ENCODE results near the gene NMUR2.

Gene NMUR2

GRCh38 chr5:152367554-152367953, 37.5 kb downstream of the NMUR2 start:
- no peak for DNase-seq

- DNase-seq: no peak
Observed at GRCh38 chr5:152366716-152367115, 38.4 kb downstream of the NMUR2 start.

GRCh38 chr5:152364899-152365298, 40.2 kb downstream of the NMUR2 start:
- no peak for DNase-seq

- DNase-seq: no peak
Observed at GRCh38 chr5:152364172-152364571, 40.9 kb downstream of the NMUR2 start.

GRCh38 chr5:152358861-152359568, 46.1 kb downstream of the NMUR2 start:
- DNase-seq: peak; percentile 25

- no peak for DNase-seq
Observed at GRCh38 chr5:152356506-152356905, 48.6 kb downstream of the NMUR2 start.

GRCh38 chr5:152355061-152355460, 50.0 kb downstream of the NMUR2 start:
- no peak for DNase-seq

- DNase-seq: no peak
Observed at GRCh38 chr5:152353001-152353400, 52.1 kb downstream of the NMUR2 start.

GRCh38 chr5:152349683-152350526, 55.2 kb downstream of the NMUR2 start:
- DNase-seq: no peak
